SIG-M5 (cell line): ENCODE data around the gene TOP3B.

ENCODE experiments used
- DNase-seq: peaks from one replicate; lab custom pipeline; 2025; lab: John Stamatoyannopoulos, UW

The TOP3B gene

DNA sequence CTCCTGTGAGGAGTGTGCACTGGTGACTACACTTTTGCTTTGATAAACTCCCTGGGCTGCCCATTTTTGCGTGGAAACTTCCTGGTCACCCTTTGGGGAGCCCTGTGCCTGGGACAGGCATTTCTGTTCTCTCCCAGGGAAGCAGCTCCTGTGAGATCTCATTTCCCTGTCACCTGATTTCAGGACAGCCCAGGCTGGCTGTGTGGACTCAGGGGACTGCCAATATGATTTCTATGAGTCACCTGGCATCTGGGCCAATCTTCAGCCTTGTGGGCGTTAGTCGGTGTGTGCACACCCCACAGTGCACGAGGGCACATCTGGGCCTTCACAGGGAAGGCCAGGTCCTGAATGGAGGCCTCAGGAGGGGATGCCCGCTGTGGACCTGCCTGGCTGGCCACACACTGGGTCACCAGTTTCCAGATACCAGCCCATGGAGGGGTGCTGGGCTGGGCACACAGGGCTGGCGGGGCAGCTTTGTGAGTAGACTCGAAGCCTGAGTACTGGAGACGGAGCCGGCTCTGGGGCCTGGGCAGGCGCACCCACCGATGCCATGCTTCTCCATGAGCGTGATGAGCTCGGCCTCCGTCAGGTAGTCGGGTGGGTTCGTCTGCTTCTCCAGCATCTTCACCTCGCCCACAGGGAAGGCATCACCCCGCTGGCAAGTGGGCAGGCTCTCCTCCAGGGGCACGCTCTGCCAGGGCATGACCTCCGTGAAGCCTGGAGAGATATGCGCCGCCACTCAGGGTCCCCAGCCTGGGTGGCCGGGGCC, 20.5 kb downstream of the TOP3B start:
- no peak for DNase-seq

- DNase-seq: no peak
Observed at GRCh38 chr22:21961127-21961867, 21.3 kb downstream of the TOP3B start.

GRCh38 chr22:21960200-21961126, 22.1 kb downstream of the TOP3B start:
- no peak for DNase-seq

DNA sequence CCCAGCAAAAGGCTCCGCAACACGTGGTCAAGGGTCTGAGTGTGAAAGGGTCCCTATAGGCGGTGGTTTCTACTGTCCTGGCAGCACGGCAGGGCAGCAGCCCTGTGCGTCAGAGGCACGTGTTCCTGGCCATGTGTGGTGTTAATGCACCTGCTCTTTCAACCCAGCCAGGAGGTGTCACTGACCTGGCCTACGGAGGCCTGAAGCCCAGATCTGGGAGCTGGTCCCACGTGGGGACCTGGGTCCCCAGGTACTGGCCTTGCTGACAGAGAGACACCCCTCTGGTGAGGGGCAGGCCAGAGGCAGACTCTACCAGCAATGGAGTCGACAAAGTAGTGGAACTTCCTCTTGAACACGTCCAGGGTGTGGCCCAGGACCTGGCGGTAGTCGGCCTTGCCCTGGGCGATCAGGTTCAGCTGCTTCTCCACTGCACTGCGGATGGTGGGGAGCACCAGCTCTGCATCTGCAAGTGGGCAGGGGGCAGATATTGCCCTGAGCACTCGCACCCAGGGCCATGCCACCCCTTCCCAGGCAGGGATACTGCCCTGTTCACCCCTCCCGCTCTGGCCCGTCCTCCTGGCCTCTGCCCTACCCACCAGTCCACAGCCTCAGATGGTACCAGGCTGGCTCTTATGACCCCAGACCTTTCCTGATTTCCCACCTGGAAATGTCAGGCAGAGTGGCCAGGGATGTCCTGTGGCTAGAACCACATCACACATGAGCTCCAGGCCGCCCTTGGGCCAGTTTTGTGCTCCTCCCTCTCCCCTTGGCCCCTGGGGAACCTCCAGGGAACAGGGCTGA, 23.1 kb downstream of the TOP3B start:
- no peak for DNase-seq

- no peak for DNase-seq
Observed at GRCh38 chr22:21958360-21959273, 24.0 kb downstream of the TOP3B start.

DNA sequence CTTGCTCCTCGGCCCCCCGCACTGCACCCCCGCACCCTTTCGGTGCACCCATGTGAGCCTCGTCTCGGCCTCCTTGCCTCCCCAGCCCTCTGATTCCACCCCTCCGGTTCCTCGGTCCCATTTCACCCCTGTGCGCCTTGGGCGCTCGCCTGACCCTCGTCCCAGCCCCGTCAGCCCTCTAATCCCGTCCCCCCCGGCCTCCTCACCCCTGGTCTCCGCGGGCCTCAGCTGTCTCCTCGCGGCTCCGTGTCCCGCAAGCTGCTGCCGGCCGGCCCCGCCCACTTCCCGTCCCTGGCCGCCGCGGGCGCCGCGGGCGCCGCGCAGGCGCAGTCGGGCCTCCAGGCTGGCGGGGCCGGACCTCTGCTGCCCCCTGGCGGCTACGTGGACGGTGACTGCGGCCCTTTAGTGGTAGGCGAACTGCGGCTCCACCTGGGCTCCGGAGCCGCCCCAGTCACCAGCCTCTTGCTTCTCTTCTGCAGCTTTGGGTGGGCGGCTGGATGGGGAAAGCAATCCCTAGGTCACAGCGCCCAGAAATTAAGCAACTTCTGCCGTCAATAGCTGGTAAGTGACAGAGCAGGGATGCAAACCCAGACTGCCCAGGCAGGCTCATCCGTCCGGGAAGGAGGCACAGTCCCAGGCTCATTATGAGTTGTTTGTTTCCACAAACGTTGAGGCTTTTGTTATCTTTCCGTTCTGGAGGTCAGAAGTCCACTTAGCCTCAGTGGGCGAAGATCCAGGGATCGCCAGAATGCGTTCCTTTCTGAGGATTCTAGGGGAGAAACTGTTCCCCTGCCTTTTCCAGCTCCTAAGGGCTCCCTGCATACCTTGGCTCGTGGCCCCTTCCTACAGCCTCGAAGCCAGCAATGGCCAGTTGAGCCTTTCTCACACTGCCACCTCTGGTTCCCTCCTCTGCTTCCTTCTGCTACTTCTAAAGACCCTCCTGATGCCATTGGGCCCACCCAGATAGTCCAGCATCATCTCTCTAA, 29.7 kb downstream of the TOP3B start, which contains the start of gene PPM1F:
TSS of gene PPM1F (minus strand) at position 263 of the 986 bp plus-strand sequence. CDS start 6,800 bp downstream, outside the sequence.
- DNase-seq: no peak

GRCh38 chr22:21951931-21952465, 30.6 kb downstream of the TOP3B start:
- no peak for DNase-seq

DNA sequence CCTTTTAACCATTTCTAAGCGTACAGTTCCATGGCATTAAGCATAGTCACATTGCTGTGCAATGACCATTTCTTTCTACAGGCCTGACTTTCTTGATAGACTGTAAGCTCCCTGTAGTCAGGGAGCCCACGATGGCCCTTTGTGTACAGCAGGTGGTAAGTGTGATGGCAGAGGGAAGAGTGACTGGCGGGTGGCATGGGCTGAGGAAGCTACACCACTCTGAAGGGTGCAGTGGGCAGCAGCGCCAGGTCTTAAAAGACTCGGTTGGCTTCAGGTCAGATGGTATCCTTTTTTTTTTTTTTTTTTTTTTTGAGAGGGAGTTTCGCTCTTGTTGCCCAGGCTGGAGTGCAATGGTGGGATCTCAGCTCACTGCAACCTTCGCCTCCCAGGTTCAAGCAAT, 31.5 kb downstream of the TOP3B start:
- no peak for DNase-seq

GRCh38 chr22:21949948-21950347, 32.6 kb downstream of the TOP3B start:
- DNase-seq: no peak

DNA sequence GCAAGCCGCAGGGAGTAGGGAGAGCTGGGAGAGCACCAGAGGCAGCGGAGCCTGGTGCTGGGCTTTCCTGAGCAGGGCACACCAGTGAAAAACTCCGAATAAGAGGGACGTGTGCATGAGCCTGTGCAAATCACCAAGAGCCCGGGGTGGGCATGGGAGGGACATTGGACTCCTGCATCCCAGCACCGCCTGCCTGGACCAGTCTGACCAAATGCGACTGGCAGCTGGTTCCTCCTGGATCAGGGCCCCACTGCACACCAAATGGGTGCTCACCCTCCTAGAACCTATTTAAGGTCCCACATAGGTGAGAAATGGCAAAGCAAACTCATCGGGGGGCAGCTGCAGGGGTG, 33.0 kb downstream of the TOP3B start:
- no peak for DNase-seq

DNA sequence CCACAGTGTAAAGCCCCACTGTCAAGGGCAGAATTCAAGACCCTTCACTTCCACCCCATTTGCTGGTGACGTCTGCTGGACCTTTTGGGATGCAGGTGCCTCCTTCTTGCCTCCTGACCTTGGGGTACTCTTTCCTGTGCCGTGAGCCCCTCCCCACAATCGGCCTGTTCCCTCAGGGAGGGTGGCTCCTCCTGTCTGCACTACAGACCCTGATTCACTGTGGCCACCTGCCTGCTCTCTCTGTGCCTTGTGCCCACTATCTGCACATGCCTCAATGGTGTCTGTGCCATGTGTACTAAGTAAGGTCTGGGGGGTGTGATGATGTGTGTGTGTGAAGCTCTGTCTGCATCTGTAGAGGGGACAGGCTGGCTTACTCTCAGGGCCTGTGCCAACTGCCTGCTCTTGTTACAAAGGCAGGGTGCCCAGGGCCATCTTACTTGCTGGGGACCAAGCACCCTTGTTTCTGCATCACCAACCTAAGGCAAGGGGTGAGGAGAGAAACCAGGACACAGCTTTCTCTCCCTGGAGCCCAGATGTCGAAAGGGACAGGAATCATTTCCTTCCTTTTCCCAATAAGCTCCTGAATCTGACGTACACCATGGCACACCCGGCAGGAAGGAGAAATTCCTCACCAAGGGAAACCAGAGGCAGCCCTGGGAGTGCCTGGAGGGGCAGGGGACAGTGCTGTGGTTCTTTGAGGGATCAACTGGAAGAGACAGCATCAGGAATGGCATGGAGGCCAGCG, 33.6 kb downstream of the TOP3B start:
- no peak for DNase-seq

DNA sequence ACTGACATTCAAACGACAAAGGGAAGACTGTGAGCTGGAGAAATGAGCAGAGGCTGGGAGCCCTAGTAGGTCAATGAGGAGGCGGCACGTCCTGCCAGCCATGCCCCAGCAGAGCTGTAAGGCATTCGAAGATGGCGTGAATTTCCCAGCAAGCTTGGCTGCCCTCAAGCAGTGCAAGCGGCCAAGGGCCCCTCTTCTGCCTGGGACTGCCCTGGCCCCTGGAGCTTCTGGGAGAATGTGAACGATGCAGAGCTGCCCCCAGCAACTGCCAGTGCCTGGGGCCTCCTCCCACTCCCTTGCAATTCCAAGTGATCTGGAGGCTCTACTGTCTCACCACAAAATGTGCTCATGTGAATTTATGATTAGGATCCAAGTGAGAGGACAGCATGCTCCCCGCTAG, 34.2 kb downstream of the TOP3B start:
- DNase-seq: no peak

DNA sequence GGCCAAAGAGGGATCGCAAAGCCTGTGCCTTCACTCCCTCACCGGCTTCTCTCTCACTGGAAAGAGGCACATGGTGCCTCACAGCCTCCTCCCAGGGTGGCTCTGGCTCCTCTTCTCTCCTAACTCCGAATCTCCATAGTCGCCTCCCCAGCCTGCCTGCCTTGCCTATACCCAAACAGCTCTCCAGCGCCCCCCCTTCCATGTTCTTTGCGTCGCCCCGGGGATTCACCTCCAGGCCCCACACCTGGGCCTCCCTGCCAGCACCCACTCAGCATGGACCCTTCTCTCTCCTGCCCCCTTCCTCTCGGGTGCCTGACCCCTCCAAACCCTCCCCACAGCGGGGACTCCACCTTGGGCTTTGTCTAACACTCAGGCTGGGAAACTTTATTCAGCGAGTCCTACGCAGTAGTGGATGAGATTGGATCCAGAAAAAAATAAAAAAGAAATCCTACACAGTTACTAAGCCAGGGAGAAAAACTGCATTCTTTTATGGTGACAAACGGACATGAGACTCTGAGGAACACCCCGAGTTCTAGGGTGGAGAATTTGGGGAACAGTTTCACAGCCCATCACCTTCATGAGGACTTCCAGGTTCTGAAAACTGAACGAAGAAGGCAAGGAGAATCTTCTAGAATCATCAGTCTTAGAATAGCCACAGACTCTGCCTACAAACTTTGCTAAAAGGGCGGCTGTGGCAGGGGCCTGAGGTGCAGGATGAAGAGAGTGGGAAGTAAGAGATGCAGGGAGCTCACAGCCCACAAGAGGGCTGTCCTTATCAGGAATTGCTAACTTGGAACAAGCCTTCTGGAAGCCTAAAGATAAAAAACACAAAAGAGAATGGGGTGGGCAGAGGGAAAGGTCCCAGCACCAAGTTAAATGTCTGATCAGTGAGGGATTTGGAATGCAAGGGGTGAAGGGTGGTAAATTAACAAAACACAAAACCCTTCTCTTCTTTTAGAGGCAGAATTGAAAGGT, 35.3 kb downstream of the TOP3B start:
- DNase-seq: no peak

- no peak for DNase-seq
Observed at GRCh38 chr22:21946262-21946925, 36.2 kb downstream of the TOP3B start.

GRCh38 chr22:21945453-21946261, 36.9 kb downstream of the TOP3B start:
- no peak for DNase-seq

DNA sequence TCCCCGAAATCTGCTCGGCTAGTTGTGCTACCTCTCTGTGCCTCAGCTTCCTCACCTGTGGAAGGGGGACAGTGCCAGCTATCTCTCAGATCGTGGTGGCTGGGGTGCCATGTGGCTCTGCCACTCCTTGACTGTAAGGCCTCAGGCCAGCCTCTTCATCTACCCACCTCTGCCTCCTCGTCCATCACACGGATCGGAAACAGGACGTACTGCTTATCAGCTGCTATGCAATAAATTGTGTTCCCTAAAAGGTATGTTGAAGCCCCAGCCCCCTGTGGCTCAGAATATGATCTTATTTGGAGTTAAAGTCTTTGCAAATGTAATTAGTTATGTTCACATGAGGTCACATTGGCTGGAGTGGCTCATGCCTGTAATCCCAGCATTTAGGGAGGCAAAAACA, 37.7 kb downstream of the TOP3B start:
- no peak for DNase-seq
